ENCODE measurements around the gene WDR1. TPM values are rescaled to one million over a fixed set of nuclear protein-coding genes. Genes with fewer than 3 reads are reported as not detected.

WDR1 gene
- total RNA-seq, 4 donors from 2014 or later, result 361 to 536 (median 485) TPM

- Histone ChIP-seq H3K27me3 (no peaks in the 10 kb centered on the region), H3K27ac (replicated peaks in 1 of 4) (peak overlapping the region in 2 of 4 donors; percentile 28 to 55), H3K9me3 (no peaks in the 10 kb centered on the region), H3K36me3 (peaks cover 0 to 4% (median 0%) of the 10 kb centered on the region in 4 donors), H3K4me1 (peaks cover 10 to 32% (median 25%) of the 10 kb centered on the region in 4 donors), H3K4me3 (no peak overlapping the region)
- intact Hi-C loops (cut with DNase I), result no loop called here
- 49% methylated on average over 4 of the region's 4 CpGs for WGBS
- DNase-seq (ENCODE audit: extremely low spot score), result peak; percentile 81
- no peak for TF ChIP-seq EP300 (IDR thresholded peaks at IDR 0.05)
- TF ChIP-seq POLR2AphosphoS5 (IDR thresholded peaks at IDR 0.05), result no peak
- TF ChIP-seq POLR2A (IDR thresholded peaks at IDR 0.05; ENCODE audit: low read depth), result no peak
- TF ChIP-seq CTCF (IDR thresholded peaks at IDR 0.05), result no peak
Observed at GRCh38 chr4:10057023-10057395, 59.6 kb downstream of the WDR1 start.

- Histone ChIP-seq H3K4me1 (peaks cover 10 to 32% (median 25%) of the 10 kb centered on the region in 4 donors), H3K27ac (replicated peaks in 1 of 4) (peak overlapping the region in 1 of 4 donors; percentile 55), H3K4me3 (no peak overlapping the region), H3K27me3 (no peaks in the 10 kb centered on the region), H3K9me3 (no peaks in the 10 kb centered on the region), H3K36me3 (peaks cover 0 to 4% (median 0%) of the 10 kb centered on the region in 4 donors)
- 54% methylated on average over 8 of the region's 8 CpGs for WGBS
- peak; percentile 3 for DNase-seq (ENCODE audit: extremely low spot score)
- intact Hi-C loops (cut with DNase I), result no loop called here
- TF ChIP-seq CTCF (IDR thresholded peaks at IDR 0.05) (no peak), POLR2AphosphoS5 (IDR thresholded peaks at IDR 0.05) (peak in 1 of 2 donors; percentile 13)
Observed at GRCh38 chr4:10056334-10057022, 60.1 kb downstream of the WDR1 start.

- no peak overlapping the region for H3K4me3 ChIP-seq
- intact Hi-C loops (cut with DNase I), result no loop called here
- no peak for TF ChIP-seq EP300 (IDR thresholded peaks at IDR 0.05)
- no peak for TF ChIP-seq POLR2A (IDR thresholded peaks at IDR 0.05; ENCODE audit: low read depth)
- TF ChIP-seq CTCF (IDR thresholded peaks at IDR 0.05), result no peak
- no peak for TF ChIP-seq POLR2AphosphoS5 (IDR thresholded peaks at IDR 0.05)
- H3K9me3 ChIP-seq, result no peaks in the 10 kb centered on the region
- whole genome bisulfite sequencing, result 90% methylated on average over 4 of the region's 4 CpGs
- DNase-seq (ENCODE audit: extremely low spot score), result peak; percentile 1
- H3K4me1 ChIP-seq, result peaks cover 10 to 32% (median 25%) of the 10 kb centered on the region in 4 donors
- peaks cover 0 to 4% (median under 1%) of the 10 kb centered on the region in 4 donors for H3K36me3 ChIP-seq
- H3K27me3 ChIP-seq, result no peaks in the 10 kb centered on the region
- no peak overlapping the region for H3K27ac ChIP-seq (replicated peaks in 1 of 4)
Observed at GRCh38 chr4:10055871-10056270, 60.7 kb downstream of the WDR1 start.

GRCh38 chr4:10054571-10055041 is 62.0 kb downstream of the WDR1 start:
- Histone ChIP-seq H3K4me3 (no peak overlapping the region), H3K4me1 (peaks cover 10 to 32% (median 25%) of the 10 kb centered on the region in 4 donors), H3K27ac (replicated peaks in 1 of 4) (no peak overlapping the region), H3K9me3 (no peaks in the 10 kb centered on the region), H3K36me3 (peaks cover 0 to 14% (median 5%) of the 10 kb centered on the region in 4 donors), H3K27me3 (no peaks in the 10 kb centered on the region)
- intact Hi-C loops (cut with DNase I), result no loop called here
- TF ChIP-seq POLR2A (IDR thresholded peaks at IDR 0.05; ENCODE audit: low read depth) (no peak), EP300 (IDR thresholded peaks at IDR 0.05) (no peak), CTCF (IDR thresholded peaks at IDR 0.05) (no peak), POLR2AphosphoS5 (IDR thresholded peaks at IDR 0.05) (no peak)
- 66% methylated on average over 4 of the region's 4 CpGs for WGBS
- DNase-seq (ENCODE audit: extremely low spot score), result peak; percentile 31
